Heart right ventricle (tissue), 16 donors: ENCODE data around the gene ADAMTSL4. TPM values are rescaled to one million over a fixed set of nuclear protein-coding genes. Genes with fewer than 3 reads are reported as not detected.

Source experiments
- ATAC-seq, 8 donors: fragments of 200-7000 bp; cut with Tn5 transposase; one replicate each; pipeline ENCODE4 v1.9.1; 2020; ENCODE audit warnings: mild to moderate bottlenecking in 8 of 8, moderate library complexity in 8 of 8, moderate number of reproducible peaks in 1 of 8
- DNase-seq, 2 donors: peaks; one replicate each; pipeline ENCODE4 v3.0.0-alpha.2; 2020
- H3K27ac ChIP-seq, 10 donors: fragments of 200-600 bp; sonication (generic) in 2 of 10; one replicate each; pipeline versions ENCODE4 v1.5.0 to v1.8.0; 2020 to 2022; ENCODE audit warnings: mild to moderate bottlenecking in 3 of 10
- H3K27me3 ChIP-seq, 7 donors: fragments of 200-600 bp; one replicate each; pipeline ENCODE4 v1.8.0; 2021 to 2022; ENCODE audit warnings: mild to moderate bottlenecking in 2 of 7
- H3K36me3 ChIP-seq, 9 donors: fragments of 200-600 bp; sonication (generic) in 1 of 9; one replicate each; pipeline versions ENCODE4 v1.5.0 to v1.8.0; 2020 to 2022; ENCODE audit warnings: mild to moderate bottlenecking in 2 of 9
- H3K4me1 ChIP-seq, 9 donors: fragments of 200-600 bp; sonication (generic) in 1 of 9; one replicate each; pipeline versions ENCODE4 v1.5.0 to v1.8.0; 2020 to 2022; ENCODE audit warnings: mild to moderate bottlenecking in 4 of 9
- H3K4me3 ChIP-seq, 10 donors: fragments of 200-600 bp; sonication (generic) in 2 of 10; one replicate each; pipeline versions ENCODE4 v1.5.0 to v1.8.0; 2020 to 2022; ENCODE audit warnings: mild to moderate bottlenecking in 7 of 10, moderate library complexity in 2 of 10
- H3K9me3 ChIP-seq, 11 donors: fragments of 200-600 bp in 10 of 11; sonication (generic) in 2 of 11; one replicate each; pipeline versions ENCODE4 v1.5.0 to v1.8.0; 2013 to 2022; ENCODE audit warnings: mild to moderate bottlenecking in 2 of 11, control low read depth in 1 of 11, moderate library complexity in 1 of 11
- CTCF ChIP-seq, 9 donors: fragments of 200-600 bp; sonication (generic) in 2 of 9; IDR thresholded peaks; one replicate each; pipeline versions ENCODE4 v1.5.0 to v1.8.0; 2021 to 2022; ENCODE audit warnings: antibody characterized with exemption in 9 of 9, mild to moderate bottlenecking in 5 of 9, moderate library complexity in 1 of 9
- WGBS, 2 donors: extraction: QIAGEN DNeasy Blood & Tissue Kit; methylation state at CpG; one replicate each; pipeline ENCODE4 v1.1.7; 2013; ENCODE audit warnings: inconsistent platforms in 1 of 2; 5-methylcytosine and 5-hydroxymethylcytosine counted together
- intact Hi-C, 10 donors: fragments of 100-400 bp; cut with DNase I; formaldehyde crosslinking; loops; one replicate each; pipeline versions ENCODE4 v1.11.1 to v1.14.2; 2022
- polyA plus RNA-seq, 2 donors: library from polyadenylated mRNA; stranded (reverse); fragments of 200-250 nt; gene quantifications; one replicate each; pipeline ENCODE4 v1.2.3, GENCODE V29; 2013
- total RNA-seq, 10 donors: library from RNA; stranded (reverse); fragmentation: NEBNext Ultra II Directional in 3 of 10; extraction: Animal tissue kit (Norgen Biotek cat#: 25700) in 3 of 10; gene quantifications; one replicate each; pipeline versions ENCODE4 v1.2.1 to v1.2.4, GENCODE V29; 2021 to 2023
- donor health status: Arrhythmogenic right ventricular cardiomyopathy.
- donor health status: ischemic (EF 13 %, LVEDD 7.1; RV severe dilation, severe dysfunction).
- donor health status: healthy with polysubstance abuse.
- donor health status: DM: no; HTN: yes; CAD: no.
- donor health status: DM: no; HTN: no; CAD: no.
- donor health status: ischemic (EF 25% LVEDD 6.9; RV normal size, moderate dysfunction).
- donor health status: ischemic (EF 25% LVEDD 5.7; RV mildly dilated, moderate dysfunction).
- donor health status: healthy.
- donor health status: DM: yes; HTN: yes; CAD: no.
- donor health status: Ischemic cardiomyopathy.
- donor health status: ischemic (EF 35%, LVEDD 5.7; RV mildly dilated, moderate dysfunction).
- donor health status: nonischemic (EF 11% LVEDD 7.7; RV severe dilation, severe dysfunction).
- donor health status: DM: yes; HTN: yes; CAD: no.
- donor health status: PGD.
- donor health status: ischemic (EF 29% LVEDD 5.4; RV normal size, mild dysfunction).
- donor health status: nonischemic (EF 23%, LVEDD 6.1; RV moderate dilation, normal function).

ADAMTSL4 gene
- total and polyA plus RNA-seq, 12 donors: 22.2 to 86.5 (median 44.6) TPM

DNA sequence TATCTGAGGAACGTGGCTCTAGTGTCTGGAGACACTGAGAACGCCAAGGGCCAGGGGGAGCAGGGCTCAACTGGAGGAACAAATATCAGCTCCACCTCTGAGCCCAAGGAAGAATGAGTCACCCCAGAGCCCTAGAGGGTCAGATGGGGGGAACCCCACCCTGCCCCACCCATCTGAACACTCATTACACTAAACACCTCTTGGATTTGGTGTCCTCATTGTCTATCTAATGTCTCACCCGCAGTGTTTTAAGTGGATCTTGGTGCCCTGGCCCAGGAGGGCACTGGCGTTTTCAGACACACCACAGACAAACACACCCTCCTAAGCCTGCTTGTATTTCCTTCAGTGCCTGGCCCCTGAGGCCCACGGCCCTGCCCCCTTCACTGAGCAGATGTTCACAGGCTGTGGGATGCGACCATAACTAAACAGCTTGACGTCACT is 35.8 kb upstream of the ADAMTSL4 start:
- intact Hi-C loops: no loop called here
- WGBS, 2 donors: 81 to 82% methylated on average over 7 of the region's 7 CpGs
- no peak for TF ChIP-seq CTCF (IDR thresholded peaks at IDR 0.05)

GRCh38 chr1:150514260-150514659 is 34.9 kb upstream of the ADAMTSL4 start:
- Histone ChIP-seq H3K4me1 (peaks cover 0 to 30% (median 18%) of the 10 kb centered on the region in 9 donors), H3K36me3 (peaks cover 0 to 34% (median 3%) of the 10 kb centered on the region in 9 donors), H3K4me3 (peak overlapping the region in 1 of 10 donors; percentile 78), H3K9me3 (no peaks in the 10 kb centered on the region), H3K27ac (peak overlapping the region in 3 of 10 donors; percentile 83 to 94 (median 87)), H3K27me3 (no peaks in the 10 kb centered on the region)
- 90% methylated on average over 9 of the region's 9 CpGs for WGBS, 2 donors
- no peak for TF ChIP-seq CTCF (IDR thresholded peaks at IDR 0.05)
- DNase-seq (no peak), ATAC-seq (no peak)
- intact Hi-C loops: no loop called here

More for the DNA sequence above, 35.8 kb upstream of the ADAMTSL4 start:
- H3K9me3 ChIP-seq: no peaks in the 10 kb centered on the region
- ATAC-seq (no peak), DNase-seq (no peak)
- no peak overlapping the region for H3K4me3 ChIP-seq
- H3K36me3 ChIP-seq: peaks cover 0 to 34% (median 3%) of the 10 kb centered on the region in 9 donors
- H3K27ac ChIP-seq: peak overlapping the region in 1 of 10 donors; percentile 20
- H3K4me1 ChIP-seq: peaks cover 0 to 39% (median 21%) of the 10 kb centered on the region in 9 donors
- H3K27me3 ChIP-seq: no peaks in the 10 kb centered on the region

- TF ChIP-seq CTCF (IDR thresholded peaks at IDR 0.05): no peak
- Histone ChIP-seq H3K4me3 (peak overlapping the region; percentile 52 to 78 (median 64)), H3K36me3 (peaks cover 0 to 31% (median 3%) of the 10 kb centered on the region in 9 donors), H3K9me3 (no peaks in the 10 kb centered on the region), H3K27me3 (no peaks in the 10 kb centered on the region), H3K27ac (peak overlapping the region; percentile 33 to 94 (median 85)), H3K4me1 (peaks cover 0 to 24% (median 16%) of the 10 kb centered on the region in 9 donors)
- ATAC-seq: peak in 5 of 8 donors; percentile 0 to 19 (median 3)
- intact Hi-C loops: loop anchor here in 2 of 10 donors (1.0 kb wide), 1 partner anchor 28 kb away; the partner anchor contains the start of gene TARS2 (in 2 of the 2)
- no peak for DNase-seq
- 27 to 30% methylated on average over 21 of the region's 21 CpGs for WGBS, 2 donors
These were observed 34.3 kb upstream of the ADAMTSL4 start for GRCh38 chr1:150514913-150515327.

DNA sequence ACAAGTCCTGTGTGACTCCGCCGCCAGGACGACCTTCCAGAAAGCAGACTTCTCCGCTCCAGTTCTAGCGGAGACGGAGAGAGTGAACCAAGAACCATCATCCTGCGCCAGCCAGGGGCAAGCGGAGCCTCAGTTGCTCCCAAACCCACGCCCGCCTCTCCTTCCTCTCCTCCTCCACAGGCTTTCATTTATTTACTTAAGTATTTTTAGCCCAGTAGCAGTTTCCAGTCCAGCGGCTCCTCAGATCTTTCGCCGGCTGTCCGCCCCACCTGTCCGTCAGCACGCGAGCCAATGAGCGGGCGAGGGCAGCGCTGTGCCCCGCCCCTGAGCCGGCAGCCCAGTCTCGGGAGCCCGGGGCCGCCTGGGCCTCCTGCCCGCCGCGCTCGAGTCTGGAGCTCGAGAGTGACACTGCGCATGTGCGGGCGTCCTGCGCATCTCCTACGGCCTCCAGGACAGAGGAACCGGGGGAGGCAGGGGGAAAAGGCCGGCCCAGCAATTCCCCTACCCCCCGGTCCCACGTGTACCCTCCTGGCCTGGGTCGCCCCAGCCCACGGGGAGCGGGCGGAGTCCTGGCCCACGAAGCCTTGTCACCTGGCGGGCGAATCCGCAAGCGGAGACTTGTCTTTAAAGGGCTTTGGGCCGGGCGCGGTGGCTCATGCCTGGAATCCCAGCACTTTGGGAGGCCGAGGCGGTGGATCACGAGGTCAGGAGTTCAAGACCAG is 33.7 kb upstream of the ADAMTSL4 start, which contains the start of gene FALEC:
TSS of gene FALEC (plus strand) at position 425 of the 722 bp plus-strand sequence.
- peak within 1 kb of the TSS; percentile 52 to 78 (median 64) for H3K4me3 ChIP-seq
- H3K27ac ChIP-seq: peak within 1 kb of the TSS; percentile 68 to 94 (median 85)
- no peaks in the 10 kb centered on the region for H3K9me3 ChIP-seq
- ATAC-seq (peak; percentile 98 to 99 (median 98)), DNase-seq (peak; percentile 96 to 98)
- WGBS, 2 donors: 0% methylated on average over 54 of the region's 54 CpGs
- H3K27me3 ChIP-seq: no peaks in the 10 kb centered on the region
- peaks cover 0 to 26% (median 3%) of the 10 kb centered on the region in 9 donors for H3K36me3 ChIP-seq
- no peak for TF ChIP-seq CTCF (IDR thresholded peaks at IDR 0.05)
- peaks cover 0 to 23% (median 16%) of the 10 kb centered on the region in 9 donors for H3K4me1 ChIP-seq
- intact Hi-C loops: loop anchor here in 2 of 10 donors (1.0 kb wide), 1 partner anchor 28 kb away; the partner anchor contains the start of gene TARS2 (in 2 of the 2)
